Naive thymus-derived CD4-positive, alpha-beta T cell (primary cell): ENCODE data around the gene FAM193A. TPM values are rescaled to one million over a fixed set of nuclear protein-coding genes. Genes with fewer than 3 reads are reported as not detected.

Experiments
- ATAC-seq: fragments of 150-1000 bp; cut with Tn5 transposase; 2 replicates; pipeline ENCODE4 v1.10.0; 2021; ENCODE audit warnings: mild to moderate bottlenecking, moderate library complexity
- CTCF ChIA-PET: fragments of 350-600 bp; sonication (Branson Sonifier 250); formaldehyde crosslinking; loops from one replicate; lab custom pipeline; 2021; ENCODE audit warnings: antibody characterized with exemption; lab: Charles Lee
- POLR2A ChIA-PET: fragments of 350-600 bp; sonication (Branson Sonifier 250); formaldehyde crosslinking; loops from one replicate; lab custom pipeline; 2021; ENCODE audit warnings: antibody characterized with exemption, inconsistent platforms; lab: Charles Lee
- DNase-seq, 9 donors: peaks; one replicate each; pipeline versions ENCODE4 v3.0.0 to v3.0.0-alpha.2; 2020 to 2022; ENCODE audit warnings: mixed read lengths in 1 of 9
- H3K27ac ChIP-seq: one replicate; pipeline ENCODE4 v1.7.0; 2013; ENCODE audit warnings: mild to moderate bottlenecking, low read depth, low read length, moderate library complexity
- H3K27me3 ChIP-seq, 2 donors: one replicate each; pipeline ENCODE4 v1.7.0; 2013; ENCODE audit warnings: low read length in 2 of 2, mild to moderate bottlenecking in 2 of 2, moderate library complexity in 2 of 2; ENCODE audit not compliant: control insufficient read depth in 2 of 2, insufficient read depth in 2 of 2
- H3K36me3 ChIP-seq, 3 experiments: 1 replicate in 2 of 3; 2 replicates in 1 of 3; pipeline ENCODE4 v1.7.0; 2013; ENCODE audit warnings: low read length in 3 of 3, mild to moderate bottlenecking in 3 of 3, moderate library complexity in 1 of 3; ENCODE audit not compliant: insufficient read depth in 3 of 3, control insufficient read depth in 2 of 3
- H3K4me1 ChIP-seq, 2 donors: one replicate each; pipeline ENCODE4 v1.7.0; 2013; ENCODE audit warnings: low read length in 2 of 2, mild to moderate bottlenecking in 2 of 2, moderate library complexity in 1 of 2; ENCODE audit not compliant: control insufficient read depth in 2 of 2, insufficient read depth in 2 of 2
- H3K4me3 ChIP-seq: 2 replicates; pipeline ENCODE4 v1.7.0; 2013; ENCODE audit warnings: mild to moderate bottlenecking, low read length
- H3K9me3 ChIP-seq, 3 experiments: 1 replicate in 2 of 3; 2 replicates in 1 of 3; pipeline ENCODE4 v1.7.0; 2013; ENCODE audit warnings: low read length in 3 of 3; ENCODE audit not compliant: control insufficient read depth in 2 of 3
- H3K27ac Mint-ChIP-seq, 9 donors: one replicate each; pipeline ENCODE4 v1.8.0; 2020 to 2022; ENCODE audit warnings: mixed read lengths in 9 of 9, mild to moderate bottlenecking in 8 of 9, moderate library complexity in 5 of 9, inconsistent platforms in 2 of 9
- H3K27me3 Mint-ChIP-seq, 5 donors: one replicate each; pipeline ENCODE4 v1.8.0; 2021 to 2022; ENCODE audit warnings: mixed read lengths in 5 of 5, mild to moderate bottlenecking in 1 of 5
- H3K36me3 Mint-ChIP-seq, 5 donors: one replicate each; pipeline ENCODE4 v1.8.0; 2020 to 2022; ENCODE audit warnings: mixed read lengths in 5 of 5, mild to moderate bottlenecking in 3 of 5, inconsistent platforms in 1 of 5
- H3K4me1 Mint-ChIP-seq, 7 donors: one replicate each; pipeline ENCODE4 v1.8.0; 2020 to 2022; ENCODE audit warnings: mixed read lengths in 7 of 7, mild to moderate bottlenecking in 3 of 7, inconsistent platforms in 1 of 7
- H3K4me3 Mint-ChIP-seq, 10 donors: one replicate each; pipeline ENCODE4 v1.8.0; 2020 to 2022; ENCODE audit warnings: mild to moderate bottlenecking in 10 of 10, mixed read lengths in 10 of 10, moderate library complexity in 6 of 10, inconsistent platforms in 2 of 10
- H3K9me3 Mint-ChIP-seq, 11 donors: one replicate each; pipeline ENCODE4 v1.8.0; 2020 to 2022; ENCODE audit warnings: mixed read lengths in 11 of 11, mild to moderate bottlenecking in 4 of 11, inconsistent platforms in 1 of 11, moderate library complexity in 1 of 11
- intact Hi-C, 2 donors: fragments of 100-400 bp; cut with micrococcal nuclease; formaldehyde crosslinking; loops; one replicate each; pipeline ENCODE4 v1.15.1; 2023
- polyA plus RNA-seq, 2 donors: library from polyadenylated mRNA; unstranded; fragments of 300-500 nt; fragmentation: Illumina TruSeq; gene quantifications; one replicate each; pipeline ENCODE4 v1.2.3, GENCODE V29; 2021
- total RNA-seq, 6 experiments: library from RNA in 5 of 6; stranded (reverse) in 5 of 6; gene quantifications; 1 replicate in 5 of 6; 2 replicates in 1 of 6; pipeline ENCODE4 v1.2.3 and lab custom pipeline; 2021 to 2026

FAM193A gene
- total and polyA plus RNA-seq, 7 experiments from 2014 or later, result 2.2 to 47.2 (median 39.8) TPM

DNA sequence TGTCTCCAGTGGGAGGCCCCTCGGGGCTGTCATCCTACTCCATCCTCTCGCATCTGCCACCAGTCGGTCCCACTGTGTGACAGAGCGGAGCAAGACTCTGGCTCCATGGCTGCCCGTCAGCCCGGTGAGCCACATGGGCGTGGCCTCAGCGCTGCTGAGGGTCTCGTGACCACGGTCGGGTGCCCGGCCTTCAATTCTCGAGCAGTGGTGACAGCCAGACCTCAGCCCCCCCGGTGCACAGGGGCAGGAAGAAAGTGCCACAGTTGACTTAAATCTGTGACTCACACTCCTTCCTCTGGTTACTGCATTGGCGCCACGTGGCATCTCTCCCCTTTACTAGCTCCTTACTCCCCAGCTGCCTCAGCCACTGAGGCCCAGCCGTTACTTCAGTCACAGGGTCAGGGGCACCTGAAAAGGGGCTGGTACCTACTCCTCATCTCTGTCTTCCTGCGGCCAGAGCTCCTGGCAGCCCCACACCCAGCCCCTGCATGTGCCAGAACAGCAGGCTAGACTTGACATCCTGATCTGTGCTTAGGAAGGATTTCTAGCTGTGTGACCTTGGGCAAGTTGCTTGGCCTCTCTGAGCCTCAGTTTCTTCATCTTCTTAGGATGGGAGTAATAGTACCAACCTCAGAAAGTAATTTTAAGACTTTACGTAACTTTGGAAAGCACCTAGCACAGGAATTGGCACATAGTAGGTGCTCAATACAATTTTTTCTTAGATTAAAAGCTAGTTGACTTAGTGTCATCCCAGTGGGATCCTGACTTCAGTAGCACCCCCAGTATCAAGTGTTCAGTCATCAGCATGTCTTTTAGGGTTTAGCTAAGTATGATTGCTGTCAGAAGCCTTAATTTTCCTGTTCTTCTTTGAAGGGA, 153.6 kb downstream of the FAM193A start:
- no peaks in the 10 kb centered on the region for H3K27me3 Mint-ChIP-seq
- Histone ChIP-seq H3K36me3 (peaks cover 14 to 98% (median 15%) of the 10 kb centered on the region in 3 experiments), H3K4me1 (no peaks in the 10 kb centered on the region), H3K27me3 (no peaks in the 10 kb centered on the region), H3K27ac (no peak overlapping the region), H3K9me3 (no peaks in the 10 kb centered on the region), H3K4me3 (no peak overlapping the region)
- H3K9me3 Mint-ChIP-seq, result no peaks in the 10 kb centered on the region
- ChIA-PET CTCF (no interaction called here), POLR2A (no interaction called here)
- intact Hi-C loops, result no loop called here
- H3K27ac Mint-ChIP-seq, result peak overlapping the region in 6 of 9 donors; percentile 39 to 85 (median 60)
- no peak overlapping the region for H3K4me3 Mint-ChIP-seq
- H3K36me3 Mint-ChIP-seq, result peaks cover 15 to 73% (median 31%) of the 10 kb centered on the region in 5 donors
- no peak for DNase-seq
- peaks cover 0 to 11% (median 6%) of the 10 kb centered on the region in 7 donors for H3K4me1 Mint-ChIP-seq
- peak; percentile 85 for ATAC-seq

DNA sequence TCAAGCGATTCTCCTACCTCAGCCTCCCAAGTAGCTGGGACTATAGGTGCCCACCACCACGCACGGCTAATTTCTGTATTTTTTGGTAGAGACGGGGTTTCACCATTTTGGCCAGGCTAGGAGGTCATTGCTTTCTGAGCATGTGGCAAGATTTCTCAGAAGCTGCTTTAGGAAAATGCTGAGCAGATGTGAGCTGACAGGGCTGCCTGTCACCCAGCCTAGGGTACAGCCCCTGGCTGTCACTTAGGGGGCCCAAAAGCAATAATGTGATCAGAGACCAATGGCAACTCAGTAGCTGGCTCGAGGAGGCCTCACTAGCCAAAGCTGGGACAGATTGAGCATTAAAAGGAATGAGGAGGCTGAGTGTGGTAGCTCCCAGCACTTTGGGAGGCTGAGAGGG, 154.9 kb downstream of the FAM193A start:
- no peak overlapping the region for H3K4me3 ChIP-seq
- intact Hi-C loops, result no loop called here
- Mint-ChIP-seq H3K4me1 (peaks cover 0 to 11% (median 6%) of the 10 kb centered on the region in 7 donors), H3K27me3 (no peaks in the 10 kb centered on the region), H3K27ac (peak overlapping the region in 5 of 9 donors; percentile 31 to 78 (median 48)), H3K9me3 (no peaks in the 10 kb centered on the region), H3K4me3 (no peak overlapping the region), H3K36me3 (peaks cover 15 to 79% (median 22%) of the 10 kb centered on the region in 5 donors)
- no peaks in the 10 kb centered on the region for H3K9me3 ChIP-seq
- CTCF ChIA-PET, result no interaction called here
- H3K27me3 ChIP-seq, result no peaks in the 10 kb centered on the region
- no peak overlapping the region for H3K27ac ChIP-seq
- no peak for ATAC-seq
- DNase-seq, result no peak
- peaks cover 18 to 96% (median 19%) of the 10 kb centered on the region in 3 experiments for H3K36me3 ChIP-seq
- H3K4me1 ChIP-seq, result no peaks in the 10 kb centered on the region
- POLR2A ChIA-PET, result interaction anchor here (0.7 kb wide), 1 partner anchor 256 kb away, joined by 4 read pairs; no protein-coding TSS in a partner anchor

DNA sequence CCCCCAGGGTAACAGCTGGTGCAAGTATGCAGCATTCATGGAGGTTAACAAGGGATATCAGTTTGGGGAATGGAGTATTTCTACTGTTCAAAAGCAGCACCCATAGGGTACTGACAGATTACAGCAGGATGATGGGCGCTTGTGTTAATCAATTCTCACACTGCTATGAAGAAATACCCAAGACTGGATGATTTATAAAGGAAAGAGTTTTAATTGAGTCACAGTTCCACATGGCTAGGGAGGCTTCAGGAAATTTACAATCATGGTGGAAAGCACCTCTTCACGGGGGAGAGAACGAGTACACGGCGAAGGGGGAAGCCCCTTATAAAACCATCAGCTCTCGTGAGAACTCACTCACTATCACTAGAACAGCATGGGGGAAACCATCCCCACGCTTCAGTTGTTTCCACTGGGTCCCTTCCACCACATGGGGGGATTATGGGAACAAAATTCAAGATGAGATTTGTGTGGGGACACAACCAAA, 155.5 kb downstream of the FAM193A start:
- intact Hi-C loops, result no loop called here
- no peaks in the 10 kb centered on the region for H3K9me3 Mint-ChIP-seq
- DNase-seq (no peak), ATAC-seq (no peak)
- no peaks in the 10 kb centered on the region for H3K4me1 ChIP-seq
- no peak overlapping the region for H3K4me3 ChIP-seq
- H3K27ac ChIP-seq, result no peak overlapping the region
- H3K36me3 ChIP-seq, result peaks cover 19 to 96% (median 21%) of the 10 kb centered on the region in 3 experiments
- H3K36me3 Mint-ChIP-seq, result peaks cover 15 to 84% (median 26%) of the 10 kb centered on the region in 5 donors
- peaks cover 0 to 11% (median 6%) of the 10 kb centered on the region in 7 donors for H3K4me1 Mint-ChIP-seq
- H3K27ac Mint-ChIP-seq, result peak overlapping the region in 2 of 9 donors; percentile 31 to 32
- no peaks in the 10 kb centered on the region for H3K27me3 Mint-ChIP-seq
- ChIA-PET CTCF (no interaction called here), POLR2A (no interaction called here)
- no peaks in the 10 kb centered on the region for H3K27me3 ChIP-seq
- H3K9me3 ChIP-seq, result no peaks in the 10 kb centered on the region
- H3K4me3 Mint-ChIP-seq, result no peak overlapping the region

DNA sequence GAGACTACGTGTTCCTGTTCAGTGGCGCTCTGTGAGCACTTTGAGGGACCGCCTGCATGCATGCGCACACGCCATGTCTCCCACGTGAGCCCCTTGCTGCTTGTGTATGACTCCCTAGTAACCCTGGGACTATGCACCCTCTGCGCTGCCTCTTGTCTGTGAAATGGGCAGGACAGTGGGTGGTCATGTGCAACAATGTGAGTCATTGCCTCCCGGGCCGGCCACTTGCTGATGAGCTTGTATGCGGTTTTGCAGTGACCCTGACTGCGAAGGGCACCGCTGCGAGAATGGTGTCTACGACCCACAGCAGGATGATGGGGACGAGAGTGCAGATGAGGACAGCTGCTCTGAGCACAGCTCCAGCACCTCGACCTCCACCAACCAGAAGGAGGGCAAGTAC, 158.2 kb downstream of the FAM193A start:
- DNase-seq (no peak), ATAC-seq (no peak)
- H3K4me1 Mint-ChIP-seq, result peaks cover 0 to 11% (median 0%) of the 10 kb centered on the region in 7 donors
- no peak overlapping the region for H3K4me3 ChIP-seq
- no peak overlapping the region for H3K4me3 Mint-ChIP-seq
- peaks cover 19 to 84% (median 26%) of the 10 kb centered on the region in 5 donors for H3K36me3 Mint-ChIP-seq
- intact Hi-C loops, result no loop called here
- H3K27me3 Mint-ChIP-seq, result no peaks in the 10 kb centered on the region
- no peak overlapping the region for H3K27ac ChIP-seq
- ChIA-PET POLR2A (no interaction called here), CTCF (no interaction called here)
- H3K9me3 Mint-ChIP-seq, result no peaks in the 10 kb centered on the region
- no peaks in the 10 kb centered on the region for H3K9me3 ChIP-seq
- no peaks in the 10 kb centered on the region for H3K4me1 ChIP-seq
- no peaks in the 10 kb centered on the region for H3K27me3 ChIP-seq
- H3K27ac Mint-ChIP-seq, result peak overlapping the region in 2 of 9 donors; percentile 27 to 41
- peaks cover 24 to 95% (median 36%) of the 10 kb centered on the region in 3 experiments for H3K36me3 ChIP-seq

DNA sequence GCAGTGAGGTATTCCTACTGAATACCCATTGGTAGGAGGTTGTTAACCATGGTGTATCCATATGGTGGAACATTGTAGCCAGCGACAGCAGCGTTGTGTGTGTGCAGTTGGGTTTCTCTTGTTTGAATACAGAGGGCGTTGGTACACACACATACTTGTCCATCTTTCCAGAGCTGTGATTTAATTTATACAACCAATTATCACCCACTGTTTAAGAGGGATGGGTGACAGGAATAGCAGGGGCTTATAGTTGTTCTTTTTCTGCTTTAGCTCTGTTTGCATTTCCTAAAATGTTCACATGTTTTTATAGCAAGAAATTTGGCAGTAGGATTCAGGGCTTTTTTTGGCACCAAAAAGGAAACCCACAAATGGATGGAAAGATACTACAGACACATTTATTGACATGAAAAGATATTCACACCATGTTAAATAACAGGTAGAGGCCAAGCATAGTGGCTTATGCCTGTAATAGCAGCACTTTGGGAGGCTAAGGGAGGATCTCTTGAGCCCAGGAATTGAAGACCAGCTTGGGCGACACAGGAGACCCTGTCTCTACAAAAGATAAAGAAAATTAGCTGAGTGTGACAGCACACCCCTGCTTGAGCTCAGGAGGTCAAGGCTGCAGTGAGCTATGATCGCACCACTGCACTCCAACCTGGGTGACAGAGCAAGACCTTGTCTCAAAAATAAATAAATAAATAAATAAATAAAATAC, 159.1 kb downstream of the FAM193A start:
- DNase-seq (no peak), ATAC-seq (no peak)
- CTCF ChIA-PET, result interaction anchor here (0.9 kb wide), 1 partner anchor 27 kb away, joined by 3 read pairs; no protein-coding TSS in a partner anchor
- intact Hi-C loops, result no loop called here
- Histone ChIP-seq H3K4me3 (no peak overlapping the region), H3K27ac (no peak overlapping the region), H3K9me3 (no peaks in the 10 kb centered on the region), H3K27me3 (no peaks in the 10 kb centered on the region), H3K4me1 (no peaks in the 10 kb centered on the region), H3K36me3 (peaks cover 22 to 95% (median 41%) of the 10 kb centered on the region in 3 experiments)
- no peaks in the 10 kb centered on the region for H3K9me3 Mint-ChIP-seq
- no peak overlapping the region for H3K4me3 Mint-ChIP-seq
- peaks cover 0 to 6% (median 0%) of the 10 kb centered on the region in 7 donors for H3K4me1 Mint-ChIP-seq
- POLR2A ChIA-PET, result no interaction called here
- no peaks in the 10 kb centered on the region for H3K27me3 Mint-ChIP-seq
- no peak overlapping the region for H3K27ac Mint-ChIP-seq
- H3K36me3 Mint-ChIP-seq, result peaks cover 19 to 84% (median 25%) of the 10 kb centered on the region in 5 donors

DNA sequence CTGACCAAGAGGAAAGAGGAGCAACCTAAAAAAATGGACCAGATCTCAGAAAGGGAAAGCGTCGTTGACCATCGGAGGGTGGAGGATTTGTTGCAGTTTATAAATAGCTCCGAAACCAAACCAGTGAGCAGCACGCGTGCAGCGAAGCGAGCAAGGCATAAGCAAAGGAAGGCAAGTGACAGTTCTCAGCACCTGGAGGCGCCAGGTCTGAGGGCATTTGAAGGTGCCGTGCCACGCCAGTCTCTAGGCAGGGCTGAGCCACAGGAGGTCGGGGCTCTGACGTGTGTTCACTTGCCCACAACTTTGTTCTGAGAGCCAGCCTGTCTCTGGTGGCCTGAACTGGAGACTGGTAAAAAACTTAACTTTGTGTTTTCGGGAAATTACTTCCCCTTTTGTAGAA, 160.0 kb downstream of the FAM193A start:
- POLR2A ChIA-PET, result no interaction called here
- peak; percentile 57 for ATAC-seq
- H3K4me1 ChIP-seq, result no peaks in the 10 kb centered on the region

More for the DNA sequence above, 160.0 kb downstream of the FAM193A start:
- H3K36me3 ChIP-seq, result peaks cover 22 to 95% (median 45%) of the 10 kb centered on the region in 3 experiments
- no peaks in the 10 kb centered on the region for H3K27me3 Mint-ChIP-seq
- H3K4me1 Mint-ChIP-seq, result peaks cover 0 to 1% (median 0%) of the 10 kb centered on the region in 7 donors
- no peak overlapping the region for H3K4me3 Mint-ChIP-seq
- no peaks in the 10 kb centered on the region for H3K9me3 Mint-ChIP-seq
- no peaks in the 10 kb centered on the region for H3K9me3 ChIP-seq
- H3K27me3 ChIP-seq, result no peaks in the 10 kb centered on the region
- H3K4me3 ChIP-seq, result no peak overlapping the region
- CTCF ChIA-PET, result no interaction called here
- no peak overlapping the region for H3K27ac ChIP-seq
- peak overlapping the region in 3 of 9 donors; percentile 48 to 74 (median 71) for H3K27ac Mint-ChIP-seq
- DNase-seq, result no peak
- intact Hi-C loops, result no loop called here
- H3K36me3 Mint-ChIP-seq, result peaks cover 15 to 84% (median 25%) of the 10 kb centered on the region in 5 donors
